ENCODE results near the gene SMARCC1.

Gene SMARCC1

GRCh38 chr3:47781685-47782445 lies at the start of gene SMARCC1:
Gene SMARCC1 (minus strand): TSS chr3:47781893. CDS start chr3:47781797, 96 bp downstream.
- in situ Hi-C loops (cut with HindIII; ENCODE audit: low sequenced_read_pairs) = no loop called here

- in situ Hi-C loops (cut with HindIII; ENCODE audit: low sequenced_read_pairs) = loop anchor here (5.0 kb wide), 3 partner anchors 63 to 163 kb away; no protein-coding TSS in a partner anchor
These were observed 47.8 kb upstream of the SMARCC1 start for GRCh38 chr3:47829482-47829881.

- in situ Hi-C loops (cut with HindIII; ENCODE audit: low sequenced_read_pairs) = loop anchor here (5.0 kb wide), 3 partner anchors 67 to 167 kb away; no protein-coding TSS in a partner anchor
These were observed 43.9 kb upstream of the SMARCC1 start for GRCh38 chr3:47825590-47825989.

- in situ Hi-C loops (cut with HindIII; ENCODE audit: low sequenced_read_pairs) = loop anchor here (5.0 kb wide), 3 partner anchors 67 to 167 kb away; no protein-coding TSS in a partner anchor
These were observed 43.1 kb upstream of the SMARCC1 start for GRCh38 chr3:47824541-47825473.

- in situ Hi-C loops (cut with HindIII; ENCODE audit: low sequenced_read_pairs) = loop anchor here (5.0 kb wide), 1 partner anchor 340 kb away; no protein-coding TSS in a partner anchor
These were observed 35.9 kb upstream of the SMARCC1 start for GRCh38 chr3:47817609-47818008.

GRCh38 chr3:47813551-47814177 lies 32.0 kb upstream of the SMARCC1 start:
- in situ Hi-C loops (cut with HindIII; ENCODE audit: low sequenced_read_pairs) = no loop called here

- in situ Hi-C loops (cut with HindIII; ENCODE audit: low sequenced_read_pairs) = no loop called here
These were observed 22.9 kb upstream of the SMARCC1 start for GRCh38 chr3:47804577-47804976.

GRCh38 chr3:47803480-47804025 lies 21.9 kb upstream of the SMARCC1 start:
- in situ Hi-C loops (cut with HindIII; ENCODE audit: low sequenced_read_pairs) = no loop called here

GRCh38 chr3:47802734-47803479 lies 21.2 kb upstream of the SMARCC1 start, which contains the start of gene DHX30:
Gene DHX30 (plus strand): TSS chr3:47803138. CDS start chr3:47810684, 7,546 bp downstream.
- in situ Hi-C loops (cut with HindIII; ENCODE audit: low sequenced_read_pairs) = no loop called here

GRCh38 chr3:47799733-47800132 lies 18.0 kb upstream of the SMARCC1 start:
- in situ Hi-C loops (cut with HindIII; ENCODE audit: low sequenced_read_pairs) = no loop called here

GRCh38 chr3:47794544-47794943 lies 12.9 kb upstream of the SMARCC1 start:
- in situ Hi-C loops (cut with HindIII; ENCODE audit: low sequenced_read_pairs) = no loop called here

- in situ Hi-C loops (cut with HindIII; ENCODE audit: low sequenced_read_pairs) = no loop called here
These were observed 11.0 kb upstream of the SMARCC1 start for GRCh38 chr3:47792699-47793098.

GRCh38 chr3:47791193-47791855 lies 9.6 kb upstream of the SMARCC1 start:
- in situ Hi-C loops (cut with HindIII; ENCODE audit: low sequenced_read_pairs) = no loop called here

- in situ Hi-C loops (cut with HindIII; ENCODE audit: low sequenced_read_pairs) = no loop called here
These were observed 2.0 kb upstream of the SMARCC1 start for GRCh38 chr3:47783673-47784072.

- in situ Hi-C loops (cut with HindIII; ENCODE audit: low sequenced_read_pairs) = no loop called here
These were observed 984 bp upstream of the SMARCC1 start for GRCh38 chr3:47782446-47783308.

- in situ Hi-C loops (cut with HindIII; ENCODE audit: low sequenced_read_pairs) = no loop called here
These were observed 680 bp downstream of the SMARCC1 start for GRCh38 chr3:47780741-47781684.

GRCh38 chr3:47778746-47779145 lies 2.9 kb downstream of the SMARCC1 start:
- in situ Hi-C loops (cut with HindIII; ENCODE audit: low sequenced_read_pairs) = no loop called here
